Gastroesophageal sphincter (tissue), 3 donors: ENCODE results near the gene COX10.

Source experiments
- POLR2A ChIP-seq, 2 donors: fragments of 450-650 bp; IDR thresholded peaks; one replicate each; pipeline ENCODE4 v1.6.1; 2017; ENCODE audit warnings: antibody characterized with exemption in 2 of 2, mild to moderate bottlenecking in 2 of 2, moderate library complexity in 1 of 2
- TF ChIP-seq, protein P1 (sequence below), 4 experiments: fragments of 200-600 bp in 2 of 4; fragments of 450-650 bp in 2 of 4; sonication (generic) in 1 of 4; IDR thresholded peaks; one replicate each; pipeline ENCODE4 v1.5.1; 2017 to 2019; ENCODE audit warnings: antibody characterized with exemption in 4 of 4, mild to moderate bottlenecking in 2 of 4, moderate library complexity in 2 of 4

DNA sequence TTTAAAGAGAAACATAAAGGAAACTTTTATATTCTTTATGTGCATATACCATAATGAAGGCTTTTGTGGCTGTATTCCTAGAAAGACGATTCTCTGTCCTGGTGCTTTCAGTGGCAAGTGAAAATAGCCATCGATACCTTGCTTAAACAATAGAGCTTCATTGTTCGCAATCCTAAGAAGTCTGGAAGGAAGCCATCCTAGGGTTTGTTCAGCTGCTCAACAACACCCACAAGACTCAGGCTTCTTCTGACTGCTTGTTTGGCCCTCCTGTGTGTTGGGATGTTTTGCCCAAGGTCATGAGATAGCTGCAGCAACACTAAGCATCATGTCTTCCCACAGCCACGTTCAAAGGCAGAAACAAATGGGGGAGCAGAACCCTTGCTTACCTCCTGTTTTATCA, 36.1 kb upstream of the COX10 start:
- TF ChIP-seq POLR2A (IDR thresholded peaks at IDR 0.05), result no peak
- TF ChIP-seq, protein P1, sequence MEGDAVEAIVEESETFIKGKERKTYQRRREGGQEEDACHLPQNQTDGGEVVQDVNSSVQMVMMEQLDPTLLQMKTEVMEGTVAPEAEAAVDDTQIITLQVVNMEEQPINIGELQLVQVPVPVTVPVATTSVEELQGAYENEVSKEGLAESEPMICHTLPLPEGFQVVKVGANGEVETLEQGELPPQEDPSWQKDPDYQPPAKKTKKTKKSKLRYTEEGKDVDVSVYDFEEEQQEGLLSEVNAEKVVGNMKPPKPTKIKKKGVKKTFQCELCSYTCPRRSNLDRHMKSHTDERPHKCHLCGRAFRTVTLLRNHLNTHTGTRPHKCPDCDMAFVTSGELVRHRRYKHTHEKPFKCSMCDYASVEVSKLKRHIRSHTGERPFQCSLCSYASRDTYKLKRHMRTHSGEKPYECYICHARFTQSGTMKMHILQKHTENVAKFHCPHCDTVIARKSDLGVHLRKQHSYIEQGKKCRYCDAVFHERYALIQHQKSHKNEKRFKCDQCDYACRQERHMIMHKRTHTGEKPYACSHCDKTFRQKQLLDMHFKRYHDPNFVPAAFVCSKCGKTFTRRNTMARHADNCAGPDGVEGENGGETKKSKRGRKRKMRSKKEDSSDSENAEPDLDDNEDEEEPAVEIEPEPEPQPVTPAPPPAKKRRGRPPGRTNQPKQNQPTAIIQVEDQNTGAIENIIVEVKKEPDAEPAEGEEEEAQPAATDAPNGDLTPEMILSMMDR (IDR thresholded peaks at IDR 0.05), result no peak
